ENCODE measurements around the gene RAI1.

DNA sequence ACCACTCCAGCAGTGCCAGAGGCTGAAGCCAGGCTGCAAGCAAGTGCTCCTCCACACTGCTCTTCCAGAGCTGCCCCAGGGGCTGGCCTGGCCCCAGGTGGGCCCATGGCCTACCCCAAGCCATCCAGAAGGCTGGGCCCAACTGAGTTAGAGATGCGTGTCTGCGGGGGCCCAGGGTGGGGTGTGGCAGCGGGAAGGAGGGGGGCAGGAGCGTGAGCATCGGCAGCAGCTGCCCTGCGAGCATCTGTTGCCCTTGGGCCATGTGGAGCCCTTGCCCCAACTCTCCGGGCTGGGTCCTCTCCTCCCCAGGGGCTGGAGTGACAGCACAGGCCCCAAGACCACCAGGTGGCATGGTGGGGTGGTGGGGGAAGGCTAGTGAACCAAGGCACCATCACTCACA lies 162.8 kb downstream of the RAI1 start:
- TF ChIP-seq RAD21 (conservative IDR thresholded peaks at IDR 0.05 in 1 of 2, IDR thresholded peaks at IDR 0.05 in 1 of 2) (no peak), SMC3 (IDR thresholded peaks at IDR 0.05) (no peak), EP300 (IDR thresholded peaks at IDR 0.05) (no peak), HOXB13 (CRISPR knock-in tag; IDR thresholded peaks at IDR 0.05; ENCODE audit: low read depth) (no peak), POLR2A (IDR thresholded peaks at IDR 0.05; ENCODE audit: low read length) (no peak), POLR2AphosphoS2 (conservative IDR thresholded peaks at IDR 0.05; ENCODE audit: low read length) (no peak), RFX5 (IDR thresholded peaks at IDR 0.05) (no peak), EHMT2 (IDR thresholded peaks at IDR 0.05; ENCODE audit: low read depth) (no peak)
- TF ChIP-seq, protein P1, sequence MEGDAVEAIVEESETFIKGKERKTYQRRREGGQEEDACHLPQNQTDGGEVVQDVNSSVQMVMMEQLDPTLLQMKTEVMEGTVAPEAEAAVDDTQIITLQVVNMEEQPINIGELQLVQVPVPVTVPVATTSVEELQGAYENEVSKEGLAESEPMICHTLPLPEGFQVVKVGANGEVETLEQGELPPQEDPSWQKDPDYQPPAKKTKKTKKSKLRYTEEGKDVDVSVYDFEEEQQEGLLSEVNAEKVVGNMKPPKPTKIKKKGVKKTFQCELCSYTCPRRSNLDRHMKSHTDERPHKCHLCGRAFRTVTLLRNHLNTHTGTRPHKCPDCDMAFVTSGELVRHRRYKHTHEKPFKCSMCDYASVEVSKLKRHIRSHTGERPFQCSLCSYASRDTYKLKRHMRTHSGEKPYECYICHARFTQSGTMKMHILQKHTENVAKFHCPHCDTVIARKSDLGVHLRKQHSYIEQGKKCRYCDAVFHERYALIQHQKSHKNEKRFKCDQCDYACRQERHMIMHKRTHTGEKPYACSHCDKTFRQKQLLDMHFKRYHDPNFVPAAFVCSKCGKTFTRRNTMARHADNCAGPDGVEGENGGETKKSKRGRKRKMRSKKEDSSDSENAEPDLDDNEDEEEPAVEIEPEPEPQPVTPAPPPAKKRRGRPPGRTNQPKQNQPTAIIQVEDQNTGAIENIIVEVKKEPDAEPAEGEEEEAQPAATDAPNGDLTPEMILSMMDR (IDR thresholded peaks at IDR 0.05): no peak
- TF ChIP-seq, protein P2, sequence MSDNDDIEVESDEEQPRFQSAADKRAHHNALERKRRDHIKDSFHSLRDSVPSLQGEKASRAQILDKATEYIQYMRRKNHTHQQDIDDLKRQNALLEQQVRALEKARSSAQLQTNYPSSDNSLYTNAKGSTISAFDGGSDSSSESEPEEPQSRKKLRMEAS (IDR thresholded peaks at IDR 0.05): no peak
- TF ChIP-seq, protein P3, sequence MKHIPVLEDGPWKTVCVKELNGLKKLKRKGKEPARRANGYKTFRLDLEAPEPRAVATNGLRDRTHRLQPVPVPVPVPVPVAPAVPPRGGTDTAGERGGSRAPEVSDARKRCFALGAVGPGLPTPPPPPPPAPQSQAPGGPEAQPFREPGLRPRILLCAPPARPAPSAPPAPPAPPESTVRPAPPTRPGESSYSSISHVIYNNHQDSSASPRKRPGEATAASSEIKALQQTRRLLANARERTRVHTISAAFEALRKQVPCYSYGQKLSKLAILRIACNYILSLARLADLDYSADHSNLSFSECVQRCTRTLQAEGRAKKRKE (CRISPR knock-in tag; IDR thresholded peaks at IDR 0.05; ENCODE audit: low read depth): no peak
- TF ChIP-seq, protein P4, sequence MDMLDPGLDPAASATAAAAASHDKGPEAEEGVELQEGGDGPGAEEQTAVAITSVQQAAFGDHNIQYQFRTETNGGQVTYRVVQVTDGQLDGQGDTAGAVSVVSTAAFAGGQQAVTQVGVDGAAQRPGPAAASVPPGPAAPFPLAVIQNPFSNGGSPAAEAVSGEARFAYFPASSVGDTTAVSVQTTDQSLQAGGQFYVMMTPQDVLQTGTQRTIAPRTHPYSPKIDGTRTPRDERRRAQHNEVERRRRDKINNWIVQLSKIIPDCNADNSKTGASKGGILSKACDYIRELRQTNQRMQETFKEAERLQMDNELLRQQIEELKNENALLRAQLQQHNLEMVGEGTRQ (IDR thresholded peaks at IDR 0.05): no peak
- TF ChIP-seq, protein P5, sequence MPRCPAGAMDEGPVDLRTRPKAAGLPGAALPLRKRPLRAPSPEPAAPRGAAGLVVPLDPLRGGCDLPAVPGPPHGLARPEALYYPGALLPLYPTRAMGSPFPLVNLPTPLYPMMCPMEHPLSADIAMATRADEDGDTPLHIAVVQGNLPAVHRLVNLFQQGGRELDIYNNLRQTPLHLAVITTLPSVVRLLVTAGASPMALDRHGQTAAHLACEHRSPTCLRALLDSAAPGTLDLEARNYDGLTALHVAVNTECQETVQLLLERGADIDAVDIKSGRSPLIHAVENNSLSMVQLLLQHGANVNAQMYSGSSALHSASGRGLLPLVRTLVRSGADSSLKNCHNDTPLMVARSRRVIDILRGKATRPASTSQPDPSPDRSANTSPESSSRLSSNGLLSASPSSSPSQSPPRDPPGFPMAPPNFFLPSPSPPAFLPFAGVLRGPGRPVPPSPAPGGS (IDR thresholded peaks at IDR 0.05): no peak

All from A549 (cell line).